ENCODE data around the gene LIG1. TPM values are rescaled to one million over a fixed set of nuclear protein-coding genes. Genes with fewer than 3 reads are reported as not detected.

The LIG1 gene
- total and polyA plus RNA-seq, 3 donors from 2014 or later, result 51.9 to 73.3 (median 69.7) TPM

DNA sequence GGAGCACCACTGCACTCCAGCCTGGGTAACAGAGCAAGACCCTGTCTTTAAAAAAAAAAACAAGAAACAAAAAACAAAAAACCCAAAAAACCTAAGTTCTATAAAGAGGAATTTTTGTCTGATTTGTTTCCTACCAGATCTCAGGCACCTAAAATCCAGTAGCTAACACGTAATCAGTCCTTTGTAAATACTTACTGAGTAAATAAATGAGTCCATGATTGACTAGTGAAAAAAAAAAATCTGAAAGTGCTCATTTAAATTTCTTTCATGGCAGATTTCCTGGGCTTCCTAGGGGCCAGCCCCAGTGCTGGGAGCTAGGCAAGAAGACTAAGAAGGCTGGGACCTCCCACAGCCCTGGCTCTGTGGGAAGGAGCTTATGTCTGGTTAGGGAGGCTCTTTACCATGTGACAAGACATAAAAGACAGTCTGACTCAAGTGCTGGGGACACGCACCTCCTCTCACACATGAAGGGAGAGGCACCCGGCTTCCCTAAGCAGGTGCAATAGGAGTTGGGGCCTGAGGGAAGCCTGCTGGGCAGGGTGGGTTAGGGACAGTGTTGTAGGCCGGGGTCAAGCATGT is 22.5 kb downstream of the LIG1 start:
- Histone ChIP-seq H3K27me3 (no peaks in the 10 kb centered on the region), H3K4me1 (no peaks in the 10 kb centered on the region), H3K36me3 (ENCODE audit: low read depth, missing control alignments) (no peaks in the 10 kb centered on the region), H3K4me3 (no peak overlapping the region), H3K27ac (no peak overlapping the region), H3K9me3 (no peaks in the 10 kb centered on the region)
- no peak for DNase-seq
- intact Hi-C loops (cut with DNase I; ENCODE audit: low total_unique reads), result no loop called here
- WGBS, 2 donors, result 86 to 87% methylated on average over 4 of the region's 4 CpGs
- TF ChIP-seq POLR2A (IDR thresholded peaks at IDR 0.05), result no peak
- TF ChIP-seq, protein P1, sequence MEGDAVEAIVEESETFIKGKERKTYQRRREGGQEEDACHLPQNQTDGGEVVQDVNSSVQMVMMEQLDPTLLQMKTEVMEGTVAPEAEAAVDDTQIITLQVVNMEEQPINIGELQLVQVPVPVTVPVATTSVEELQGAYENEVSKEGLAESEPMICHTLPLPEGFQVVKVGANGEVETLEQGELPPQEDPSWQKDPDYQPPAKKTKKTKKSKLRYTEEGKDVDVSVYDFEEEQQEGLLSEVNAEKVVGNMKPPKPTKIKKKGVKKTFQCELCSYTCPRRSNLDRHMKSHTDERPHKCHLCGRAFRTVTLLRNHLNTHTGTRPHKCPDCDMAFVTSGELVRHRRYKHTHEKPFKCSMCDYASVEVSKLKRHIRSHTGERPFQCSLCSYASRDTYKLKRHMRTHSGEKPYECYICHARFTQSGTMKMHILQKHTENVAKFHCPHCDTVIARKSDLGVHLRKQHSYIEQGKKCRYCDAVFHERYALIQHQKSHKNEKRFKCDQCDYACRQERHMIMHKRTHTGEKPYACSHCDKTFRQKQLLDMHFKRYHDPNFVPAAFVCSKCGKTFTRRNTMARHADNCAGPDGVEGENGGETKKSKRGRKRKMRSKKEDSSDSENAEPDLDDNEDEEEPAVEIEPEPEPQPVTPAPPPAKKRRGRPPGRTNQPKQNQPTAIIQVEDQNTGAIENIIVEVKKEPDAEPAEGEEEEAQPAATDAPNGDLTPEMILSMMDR (IDR thresholded peaks at IDR 0.05), result no peak

DNA sequence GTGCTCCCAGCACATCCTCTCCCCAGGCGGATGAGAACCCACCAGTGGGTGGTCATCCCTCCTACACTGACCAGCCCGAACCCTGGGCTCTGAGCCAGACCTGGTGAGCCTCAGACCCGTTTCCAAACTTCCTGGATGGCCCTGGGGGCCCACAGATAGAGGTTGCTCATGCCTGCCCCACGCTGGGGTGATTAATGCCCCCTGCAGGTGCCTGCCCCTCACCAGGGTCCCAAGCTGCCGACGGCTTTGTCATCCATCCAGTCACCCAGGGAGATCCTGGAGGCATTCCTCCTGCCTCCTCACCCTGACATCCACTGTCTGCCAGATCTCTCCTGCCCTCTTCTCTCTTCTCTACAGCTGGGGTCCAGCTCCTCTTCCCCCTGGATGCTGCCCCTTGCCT is 31.1 kb downstream of the LIG1 start:
- 88 to 95% methylated on average over 4 to 6 of the region's 6 CpGs for WGBS, 2 donors
- no peak for TF ChIP-seq POLR2A (IDR thresholded peaks at IDR 0.05)
- TF ChIP-seq, protein P1 (IDR thresholded peaks at IDR 0.05), result no peak
- no peaks in the 10 kb centered on the region for H3K4me1 ChIP-seq

DNA sequence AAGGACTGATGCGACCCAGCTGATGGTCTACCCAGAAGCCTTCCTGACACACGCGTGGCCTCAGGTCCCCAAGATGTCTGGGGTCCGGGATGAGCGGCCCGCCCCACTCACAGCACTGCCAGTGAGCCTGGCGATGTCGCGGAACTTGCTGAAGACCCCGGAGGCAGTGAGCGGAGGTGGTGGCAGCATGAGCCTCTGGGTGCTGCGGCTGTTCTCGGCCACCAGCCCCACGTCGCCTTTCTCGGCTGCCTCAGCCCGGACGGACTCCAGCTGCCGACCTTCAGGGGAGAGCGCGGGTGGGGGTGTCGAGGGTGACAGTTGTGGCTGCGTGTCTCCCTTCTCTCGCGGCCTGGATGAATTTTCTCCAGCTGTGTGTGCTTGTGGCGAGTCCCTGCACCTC is 32.7 kb downstream of the LIG1 start:
- no peak for DNase-seq
- Histone ChIP-seq H3K36me3 (ENCODE audit: low read depth, missing control alignments) (no peaks in the 10 kb centered on the region), H3K4me3 (no peak overlapping the region), H3K9me3 (no peaks in the 10 kb centered on the region), H3K27ac (no peak overlapping the region), H3K4me1 (no peaks in the 10 kb centered on the region), H3K27me3 (no peaks in the 10 kb centered on the region)
- intact Hi-C loops (cut with DNase I; ENCODE audit: low total_unique reads), result no loop called here
- WGBS, 2 donors, result 91 to 93% methylated on average over 21 to 25 of the region's 26 CpGs
- TF ChIP-seq, protein P1 (IDR thresholded peaks at IDR 0.05), result no peak
- TF ChIP-seq POLR2A (IDR thresholded peaks at IDR 0.05), result no peak

More for the DNA sequence above, 31.1 kb downstream of the LIG1 start:
- DNase-seq, result no peak
- Histone ChIP-seq H3K4me3 (no peak overlapping the region), H3K36me3 (ENCODE audit: low read depth, missing control alignments) (no peaks in the 10 kb centered on the region), H3K9me3 (no peaks in the 10 kb centered on the region), H3K27me3 (no peaks in the 10 kb centered on the region), H3K27ac (no peak overlapping the region)
- intact Hi-C loops (cut with DNase I; ENCODE audit: low total_unique reads), result no loop called here

DNA sequence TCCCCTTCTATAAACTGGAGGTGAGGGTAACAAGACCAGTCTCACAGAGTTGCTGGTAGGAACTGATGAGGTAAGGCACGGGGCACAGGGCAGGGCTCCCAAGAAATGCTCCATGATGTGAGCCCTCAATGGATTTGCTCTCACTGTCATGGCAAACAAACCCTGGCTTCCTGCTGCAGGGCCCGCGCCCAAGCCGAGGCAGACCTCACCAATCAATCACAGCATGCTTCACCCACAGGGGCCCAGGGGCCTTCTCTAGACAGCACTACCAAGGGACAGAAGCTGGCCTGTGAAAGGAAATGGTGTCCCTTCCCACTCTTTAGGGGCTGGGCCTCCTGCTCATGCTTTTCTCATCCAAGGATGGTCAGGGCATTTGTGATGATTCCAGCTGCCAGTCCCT is 33.6 kb downstream of the LIG1 start:
- H3K9me3 ChIP-seq, result no peaks in the 10 kb centered on the region
- TF ChIP-seq, protein P1 (IDR thresholded peaks at IDR 0.05), result no peak
- TF ChIP-seq POLR2A (IDR thresholded peaks at IDR 0.05), result no peak
- no peak overlapping the region for H3K27ac ChIP-seq
- H3K36me3 ChIP-seq (ENCODE audit: low read depth, missing control alignments), result no peaks in the 10 kb centered on the region
- no peak overlapping the region for H3K4me3 ChIP-seq
- WGBS, 2 donors, result 92 to 100% methylated on average over 3 to 4 of the region's 4 CpGs
- H3K27me3 ChIP-seq, result no peaks in the 10 kb centered on the region
- no peak for DNase-seq
- no peaks in the 10 kb centered on the region for H3K4me1 ChIP-seq
- intact Hi-C loops (cut with DNase I; ENCODE audit: low total_unique reads), result no loop called here

DNA sequence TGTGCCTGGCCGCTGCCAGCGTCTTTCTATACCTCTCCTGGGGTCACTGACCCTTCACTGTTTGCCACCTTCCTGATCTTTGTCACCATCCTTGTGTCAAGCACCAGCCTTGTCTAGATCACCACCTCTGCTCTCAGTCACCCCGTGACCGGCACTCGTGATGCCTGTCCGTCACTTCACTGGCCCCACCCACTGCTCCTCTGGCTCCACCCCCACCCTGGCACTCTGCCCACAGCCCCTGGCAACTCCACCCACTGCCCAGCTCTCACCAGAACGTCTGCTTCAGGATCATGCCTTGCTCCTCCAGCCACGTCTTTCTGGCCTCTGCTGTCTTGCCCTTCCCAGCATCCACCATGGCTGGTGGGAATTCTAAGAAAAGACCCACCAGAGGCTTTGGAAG is 34.7 kb downstream of the LIG1 start:
- no peaks in the 10 kb centered on the region for H3K36me3 ChIP-seq (ENCODE audit: low read depth, missing control alignments)
- no peak for TF ChIP-seq POLR2A (IDR thresholded peaks at IDR 0.05)
- TF ChIP-seq, protein P1 (IDR thresholded peaks at IDR 0.05), result no peak
- no peak overlapping the region for H3K27ac ChIP-seq
- no peaks in the 10 kb centered on the region for H3K9me3 ChIP-seq
- no peak overlapping the region for H3K4me3 ChIP-seq
- 85 to 89% methylated on average over 7 to 8 of the region's 8 CpGs for WGBS, 2 donors
- intact Hi-C loops (cut with DNase I; ENCODE audit: low total_unique reads), result no loop called here
- H3K4me1 ChIP-seq, result no peaks in the 10 kb centered on the region
- no peaks in the 10 kb centered on the region for H3K27me3 ChIP-seq
- DNase-seq, result no peak
